Osteocyte (in vitro differentiated cells): Measurements from ENCODE around the gene NOTCH3. TPM values are rescaled to one million over a fixed set of nuclear protein-coding genes. Genes with fewer than 3 reads are reported as not detected.

Experiments
- DNase-seq: peaks from one replicate; pipeline ENCODE4 v3.0.0; 2021; ENCODE audit warnings: mixed read lengths; ENCODE audit not compliant: unreplicated experiment; ENCODE audit errors: extremely low spot score
- H3K27ac Mint-ChIP-seq: one replicate; pipeline ENCODE4 v1.8.0; 2021; ENCODE audit warnings: mild to moderate bottlenecking, mixed read lengths; ENCODE audit not compliant: unreplicated experiment
- H3K27me3 Mint-ChIP-seq: one replicate; pipeline ENCODE4 v1.8.0; 2021; ENCODE audit warnings: mixed read lengths; ENCODE audit not compliant: unreplicated experiment
- H3K36me3 Mint-ChIP-seq: one replicate; pipeline ENCODE4 v1.8.0; 2021; ENCODE audit warnings: mixed read lengths; ENCODE audit not compliant: unreplicated experiment
- H3K4me1 Mint-ChIP-seq: one replicate; pipeline ENCODE4 v1.8.0; 2021; ENCODE audit warnings: mixed read lengths; ENCODE audit not compliant: unreplicated experiment
- H3K4me3 Mint-ChIP-seq: one replicate; pipeline ENCODE4 v1.8.0; 2021; ENCODE audit warnings: mild to moderate bottlenecking, moderate library complexity, mixed read lengths; ENCODE audit not compliant: unreplicated experiment
- H3K9me3 Mint-ChIP-seq: one replicate; pipeline ENCODE4 v1.8.0; 2021; ENCODE audit warnings: mixed read lengths; ENCODE audit not compliant: unreplicated experiment
- CTCF ChIP-seq: fragments of 200-600 bp; sonication (generic); IDR thresholded peaks from 2 replicates; pipeline ENCODE4 v1.5.0; 2021; ENCODE audit warnings: antibody characterized with exemption, mild to moderate bottlenecking, moderate library complexity
- total RNA-seq: library from RNA; stranded (reverse); gene quantifications from 2 replicates; pipeline ENCODE4 v1.2.1, GENCODE V29; 2021

Gene NOTCH3
- total RNA-seq, 1 donor from 2014 or later: 178 TPM

DNA sequence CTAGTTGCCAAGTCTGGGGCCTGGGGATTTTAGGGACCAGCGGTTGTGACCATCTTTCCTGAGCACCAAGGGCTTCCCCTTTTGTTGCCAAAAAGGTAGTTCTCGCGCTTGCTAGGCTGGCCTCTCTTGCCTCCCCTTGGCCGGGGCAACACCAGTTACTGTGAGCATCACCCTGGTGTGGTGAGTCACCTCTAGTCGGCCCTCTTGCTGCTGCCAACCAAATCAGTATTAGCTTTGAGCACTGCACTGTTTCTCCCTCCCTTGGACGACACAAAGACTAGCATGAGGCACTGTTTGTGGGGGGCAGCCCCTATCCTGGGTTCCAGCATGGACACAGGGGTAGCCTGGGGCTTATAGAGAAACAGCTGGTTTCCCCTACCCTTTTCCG is 86.6 kb downstream of the NOTCH3 start:
- DNase-seq: no peak
- H3K36me3 Mint-ChIP-seq: peaks cover 30% of the 10 kb centered on the region
- no peaks in the 10 kb centered on the region for H3K27me3 Mint-ChIP-seq
- no peak overlapping the region for H3K27ac Mint-ChIP-seq
- no peak overlapping the region for H3K4me3 Mint-ChIP-seq
- no peaks in the 10 kb centered on the region for H3K9me3 Mint-ChIP-seq
- peaks cover 4% of the 10 kb centered on the region for H3K4me1 Mint-ChIP-seq
- no peak for TF ChIP-seq CTCF

DNA sequence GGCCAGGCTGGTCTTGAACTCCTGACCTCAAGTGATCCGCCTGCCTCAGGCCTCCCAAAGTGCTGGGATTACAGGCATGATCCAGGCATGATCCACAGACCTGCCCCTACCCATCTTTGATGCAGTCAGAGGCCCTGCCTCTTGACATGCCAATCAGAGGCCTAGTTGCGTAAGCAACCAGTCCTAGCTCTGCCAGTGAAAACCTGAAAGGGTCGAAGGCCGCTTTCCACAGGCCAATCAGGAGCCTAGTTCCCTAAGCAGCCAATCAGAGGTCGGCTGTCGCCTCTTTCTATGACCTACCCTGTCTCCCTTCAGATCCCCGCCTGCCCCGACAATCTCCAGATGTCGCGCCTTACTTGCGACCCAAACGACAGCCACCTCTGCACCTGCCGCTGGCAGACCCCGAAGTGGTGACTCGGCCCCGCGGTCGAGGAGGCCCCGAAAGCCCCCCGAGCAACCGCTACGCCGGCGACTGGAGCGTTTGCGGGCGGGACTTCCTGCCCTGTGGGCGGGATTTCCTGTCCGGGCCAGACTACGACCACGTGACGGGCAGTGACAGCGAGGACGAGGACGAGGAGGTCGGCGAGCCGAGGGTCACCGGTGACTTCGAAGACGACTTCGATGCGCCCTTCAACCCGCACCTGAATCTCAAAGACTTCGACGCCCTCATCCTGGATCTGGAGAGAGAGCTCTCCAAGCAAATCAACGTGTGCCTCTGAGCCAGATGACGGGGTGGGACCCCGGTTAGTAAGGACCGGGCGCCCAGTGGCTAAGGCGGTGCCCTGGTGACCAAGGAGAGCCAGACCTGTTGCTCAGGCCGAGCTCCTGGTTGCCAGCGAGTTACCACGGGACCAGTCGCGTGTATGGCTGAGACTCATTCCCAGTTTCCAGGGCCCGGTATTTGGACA is 87.3 kb downstream of the NOTCH3 start:
- DNase-seq: no peak
- no peaks in the 10 kb centered on the region for H3K27me3 Mint-ChIP-seq
- peaks cover 25% of the 10 kb centered on the region for H3K36me3 Mint-ChIP-seq
- TF ChIP-seq CTCF: no peak
- H3K9me3 Mint-ChIP-seq: no peaks in the 10 kb centered on the region
- no peak overlapping the region for H3K27ac Mint-ChIP-seq
- H3K4me3 Mint-ChIP-seq: no peak overlapping the region
- H3K4me1 Mint-ChIP-seq: peaks cover 6% of the 10 kb centered on the region

GRCh38 chr19:15112385-15112784 is 88.4 kb downstream of the NOTCH3 start:
- TF ChIP-seq CTCF: peak; percentile 13
- Mint-ChIP-seq H3K4me1 (peaks cover 10% of the 10 kb centered on the region), H3K27me3 (no peaks in the 10 kb centered on the region), H3K27ac (no peak overlapping the region), H3K4me3 (no peak overlapping the region), H3K36me3 (peaks cover 18% of the 10 kb centered on the region), H3K9me3 (no peaks in the 10 kb centered on the region)
- no peak for DNase-seq

DNA sequence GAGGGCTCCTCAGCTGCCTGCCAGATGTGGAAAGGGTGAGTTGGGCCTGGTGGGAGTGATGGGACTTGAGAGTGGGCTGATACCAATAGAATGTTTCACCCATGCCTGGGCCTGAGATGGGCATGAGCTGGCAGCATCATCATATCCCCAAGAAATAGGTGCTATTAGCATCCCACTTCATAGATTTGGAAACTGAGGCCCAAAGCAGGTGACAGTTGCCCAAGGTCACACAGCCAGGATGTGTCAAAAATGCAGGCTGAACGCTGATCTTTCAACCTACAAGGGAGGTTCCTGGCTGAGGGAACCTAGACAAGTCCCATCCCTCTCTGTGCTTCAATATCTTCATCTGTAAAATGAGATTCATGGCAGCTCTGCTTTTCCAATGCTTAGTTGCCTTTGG is 89.0 kb downstream of the NOTCH3 start:
- Mint-ChIP-seq H3K27me3 (no peaks in the 10 kb centered on the region), H3K4me3 (no peak overlapping the region), H3K36me3 (peaks cover 16% of the 10 kb centered on the region), H3K9me3 (no peaks in the 10 kb centered on the region), H3K4me1 (peaks cover 12% of the 10 kb centered on the region), H3K27ac (no peak overlapping the region)
- TF ChIP-seq CTCF: no peak
- no peak for DNase-seq

DNA sequence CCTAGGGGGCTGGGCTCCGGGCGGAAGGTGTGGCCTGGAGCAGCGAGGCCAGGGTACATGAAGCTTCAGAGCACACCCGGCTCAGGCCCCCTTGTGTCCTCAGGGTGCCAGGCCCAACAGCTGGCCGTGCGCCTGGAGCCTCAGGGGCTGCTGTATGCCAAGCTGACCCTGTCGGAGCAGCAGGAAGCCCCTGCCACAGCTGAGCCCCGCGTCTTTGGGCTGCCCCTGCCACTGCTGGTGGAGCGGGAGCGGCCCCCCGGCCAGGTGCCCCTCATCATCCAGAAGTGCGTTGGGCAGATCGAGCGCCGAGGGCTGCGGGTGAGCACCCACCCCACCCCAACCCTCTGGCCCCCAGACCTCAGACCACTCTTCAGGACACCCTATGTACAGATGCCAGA is 90.4 kb downstream of the NOTCH3 start:
- DNase-seq: no peak
- TF ChIP-seq CTCF: no peak
- Mint-ChIP-seq H3K4me1 (peaks cover 15% of the 10 kb centered on the region), H3K9me3 (no peaks in the 10 kb centered on the region), H3K36me3 (peaks cover 16% of the 10 kb centered on the region), H3K27ac (no peak overlapping the region), H3K27me3 (no peaks in the 10 kb centered on the region), H3K4me3 (no peak overlapping the region)
